Stimulated activated CD4-positive, alpha-beta T cell treated with anti-CD3 and anti-CD28 coated beads, Interleukin-4, amount 100 ng/mL, for 4 hours (primary cell): ENCODE measurements around the gene ZNF486.
"Not testable (repeated sequence)": the region's sequence is repeated elsewhere in the genome, so short reads cannot be mapped to it uniquely, and the experiment has no call there.

Experiments used
- DNase-seq, 2 experiments: peaks; one replicate each; pipeline ENCODE4 v3.0.0-alpha.2; 2020

Gene ZNF486

GRCh38 chr19:20167020-20167644 is at the start of gene ZNF486:
TSS of gene ZNF486 (plus strand) at chr19:20167214. CDS start at chr19:20167331, 117 bp downstream.
- peak; percentile 79 to 89 for DNase-seq

GRCh38 chr19:20118064-20118839 is 48.8 kb upstream of the ZNF486 start:
- DNase-seq: not testable (repeated sequence)

GRCh38 chr19:20124879-20125278 is 42.1 kb upstream of the ZNF486 start:
- no peak for DNase-seq

GRCh38 chr19:20132933-20133332 is 34.1 kb upstream of the ZNF486 start:
- not testable (repeated sequence) for DNase-seq

- DNase-seq: not testable (repeated sequence)
These were observed 29.3 kb upstream of the ZNF486 start for GRCh38 chr19:20137714-20138113.

GRCh38 chr19:20151617-20152145 is 15.3 kb upstream of the ZNF486 start:
- no peak for DNase-seq

- DNase-seq: not testable (repeated sequence)
These were observed 14.5 kb upstream of the ZNF486 start for GRCh38 chr19:20152506-20152905.

- DNase-seq: no peak
These were observed 13.7 kb upstream of the ZNF486 start for GRCh38 chr19:20153281-20153680.

- no peak for DNase-seq
These were observed 12.4 kb upstream of the ZNF486 start for GRCh38 chr19:20154636-20155035.

- DNase-seq: no peak
These were observed 4.2 kb upstream of the ZNF486 start for GRCh38 chr19:20162821-20163220.

- no peak for DNase-seq
These were observed 2.6 kb upstream of the ZNF486 start for GRCh38 chr19:20164456-20164855.

GRCh38 chr19:20165971-20166592 is 932 bp upstream of the ZNF486 start:
- no peak for DNase-seq

- DNase-seq: no peak
These were observed 673 bp downstream of the ZNF486 start for GRCh38 chr19:20167651-20168122.

GRCh38 chr19:20171285-20171684 is 4.3 kb downstream of the ZNF486 start:
- no peak for DNase-seq

- DNase-seq: not testable (repeated sequence)
These were observed 8.8 kb downstream of the ZNF486 start for GRCh38 chr19:20175848-20176247.

GRCh38 chr19:20179956-20180355 is 12.9 kb downstream of the ZNF486 start:
- not testable (repeated sequence) for DNase-seq

GRCh38 chr19:20182222-20182785 is 15.3 kb downstream of the ZNF486 start:
- DNase-seq: no peak

- no peak for DNase-seq
These were observed 19.2 kb downstream of the ZNF486 start for GRCh38 chr19:20186174-20186573.

GRCh38 chr19:20197747-20198146 is 30.7 kb downstream of the ZNF486 start:
- DNase-seq: no peak

GRCh38 chr19:20209051-20209450 is 42.0 kb downstream of the ZNF486 start:
- DNase-seq: no peak

GRCh38 chr19:20214366-20214765 is 47.4 kb downstream of the ZNF486 start:
- DNase-seq: not testable (repeated sequence)

GRCh38 chr19:20221605-20222004 is 54.6 kb downstream of the ZNF486 start:
- DNase-seq: not testable (repeated sequence)

- DNase-seq: no peak
These were observed 66.1 kb downstream of the ZNF486 start for GRCh38 chr19:20233105-20233504.
